ENCODE data around the gene TNFRSF18. TPM values are rescaled to one million over a fixed set of nuclear protein-coding genes. Genes with fewer than 3 reads are reported as not detected.

TNFRSF18 gene
- total RNA-seq, 2 donors from 2014 or later, result 43.6 to 250 TPM

- DNase-seq (ENCODE audit: low spot score in 2 of 2) (no peak), ATAC-seq (no peak)
- no peaks in the 10 kb centered on the region for H3K9me3 Mint-ChIP-seq
- H3K27ac Mint-ChIP-seq, result no peak overlapping the region
- H3K36me3 Mint-ChIP-seq, result no peaks in the 10 kb centered on the region
These were observed 36.8 kb downstream of the TNFRSF18 start for GRCh38 chr1:1169429-1170214.

- H3K9me3 Mint-ChIP-seq, result no peaks in the 10 kb centered on the region
- H3K27ac Mint-ChIP-seq, result no peak overlapping the region
- DNase-seq (ENCODE audit: low spot score in 2 of 2), result no peak
- H3K36me3 Mint-ChIP-seq, result no peaks in the 10 kb centered on the region
- no peak for ATAC-seq
These were observed 37.7 kb downstream of the TNFRSF18 start for GRCh38 chr1:1168451-1169411.

GRCh38 chr1:1167841-1168450, 38.4 kb downstream of the TNFRSF18 start:
- no peak for ATAC-seq
- no peak overlapping the region for H3K27ac Mint-ChIP-seq

GRCh38 chr1:1167398-1167821, 39.0 kb downstream of the TNFRSF18 start:
- ATAC-seq, result no peak
- Mint-ChIP-seq H3K36me3 (no peaks in the 10 kb centered on the region), H3K27ac (no peak overlapping the region), H3K9me3 (no peaks in the 10 kb centered on the region)
- no peak for DNase-seq (ENCODE audit: low spot score in 2 of 2)

More at GRCh38 chr1:1167841-1168450, 38.4 kb downstream of the TNFRSF18 start:
- DNase-seq (ENCODE audit: low spot score in 2 of 2), result no peak
- H3K9me3 Mint-ChIP-seq, result no peaks in the 10 kb centered on the region
- no peaks in the 10 kb centered on the region for H3K36me3 Mint-ChIP-seq

GRCh38 chr1:1166642-1167397, 39.6 kb downstream of the TNFRSF18 start:
- DNase-seq (ENCODE audit: low spot score in 2 of 2), result no peak
- no peaks in the 10 kb centered on the region for H3K9me3 Mint-ChIP-seq
- ATAC-seq, result no peak
- H3K27ac Mint-ChIP-seq, result no peak overlapping the region
- no peaks in the 10 kb centered on the region for H3K36me3 Mint-ChIP-seq

GRCh38 chr1:1165900-1166421, 40.4 kb downstream of the TNFRSF18 start:
- Mint-ChIP-seq H3K27ac (peak overlapping the region in 1 of 2 donors; percentile 36), H3K9me3 (no peaks in the 10 kb centered on the region), H3K36me3 (no peaks in the 10 kb centered on the region)
- no peak for ATAC-seq
- DNase-seq (ENCODE audit: low spot score in 2 of 2), result no peak

- H3K27ac Mint-ChIP-seq, result peak overlapping the region in 1 of 2 donors; percentile 36
- DNase-seq (ENCODE audit: low spot score in 2 of 2) (no peak), ATAC-seq (no peak)
- H3K36me3 Mint-ChIP-seq, result no peaks in the 10 kb centered on the region
- H3K9me3 Mint-ChIP-seq, result no peaks in the 10 kb centered on the region
These were observed 40.9 kb downstream of the TNFRSF18 start for GRCh38 chr1:1165485-1165884.

GRCh38 chr1:1164701-1165451, 41.5 kb downstream of the TNFRSF18 start:
- no peaks in the 10 kb centered on the region for H3K9me3 Mint-ChIP-seq
- H3K27ac Mint-ChIP-seq, result no peak overlapping the region
- no peaks in the 10 kb centered on the region for H3K36me3 Mint-ChIP-seq
- no peak for DNase-seq (ENCODE audit: low spot score in 2 of 2)
- ATAC-seq, result no peak

GRCh38 chr1:1164361-1164700, 42.1 kb downstream of the TNFRSF18 start:
- H3K27ac Mint-ChIP-seq, result peak overlapping the region in 1 of 2 donors; percentile 56
- no peaks in the 10 kb centered on the region for H3K36me3 Mint-ChIP-seq
- ATAC-seq (no peak), DNase-seq (ENCODE audit: low spot score in 2 of 2) (no peak)
- H3K9me3 Mint-ChIP-seq, result no peaks in the 10 kb centered on the region

- DNase-seq (ENCODE audit: low spot score in 2 of 2) (no peak), ATAC-seq (no peak)
- H3K36me3 Mint-ChIP-seq, result no peaks in the 10 kb centered on the region
- H3K9me3 Mint-ChIP-seq, result no peaks in the 10 kb centered on the region
- H3K27ac Mint-ChIP-seq, result peak overlapping the region in 1 of 2 donors; percentile 56
These were observed 42.8 kb downstream of the TNFRSF18 start for GRCh38 chr1:1163538-1164070.

- H3K27ac Mint-ChIP-seq, result no peak overlapping the region
- no peaks in the 10 kb centered on the region for H3K36me3 Mint-ChIP-seq
- ATAC-seq (no peak), DNase-seq (ENCODE audit: low spot score in 2 of 2) (no peak)
- no peaks in the 10 kb centered on the region for H3K9me3 Mint-ChIP-seq
These were observed 43.5 kb downstream of the TNFRSF18 start for GRCh38 chr1:1162597-1163537.

GRCh38 chr1:1161683-1162079, 44.7 kb downstream of the TNFRSF18 start:
- H3K36me3 Mint-ChIP-seq, result no peaks in the 10 kb centered on the region
- no peaks in the 10 kb centered on the region for H3K9me3 Mint-ChIP-seq
- ATAC-seq (no peak), DNase-seq (ENCODE audit: low spot score in 2 of 2) (no peak)
- H3K27ac Mint-ChIP-seq, result no peak overlapping the region

GRCh38 chr1:1161078-1161682, 45.2 kb downstream of the TNFRSF18 start:
- Mint-ChIP-seq H3K9me3 (no peaks in the 10 kb centered on the region), H3K36me3 (no peaks in the 10 kb centered on the region), H3K27ac (no peak overlapping the region)
- DNase-seq (ENCODE audit: low spot score in 2 of 2), result no peak
- no peak for ATAC-seq

- Mint-ChIP-seq H3K9me3 (peaks cover 0 to under 1% of the 10 kb centered on the region in 2 donors), H3K36me3 (no peaks in the 10 kb centered on the region), H3K27ac (peak overlapping the region in 1 of 2 donors; percentile 12)
- no peak for DNase-seq (ENCODE audit: low spot score in 2 of 2)
- ATAC-seq, result no peak
These were observed 46.0 kb downstream of the TNFRSF18 start for GRCh38 chr1:1160281-1160930.

Measured in activated naive CD4-positive, alpha-beta T cell treated with anti-CD3 and anti-CD28 coated beads, Interleukin-2, amount 50 U/mL, for 72 hours (primary cell).